ENCODE measurements around the gene GOLGA6L6.
"Not testable (repeated sequence)": the region's sequence is repeated elsewhere in the genome, so short reads cannot be mapped to it uniquely, and the experiment has no call there.

Gene GOLGA6L6

GRCh38 chr15:20492598-20492997 lies 49.0 kb downstream of the GOLGA6L6 start:
- not testable (repeated sequence) for H4K20me1 ChIP-seq; H3K9me3 ChIP-seq (replicated peaks in 1 of 11); H3K4me1 ChIP-seq; H3K27ac ChIP-seq; H3K27me3 ChIP-seq; H3K4me2 ChIP-seq; H3K36me3 ChIP-seq; H3K4me3 ChIP-seq; H3K9ac ChIP-seq

GRCh38 chr15:20489320-20489719 lies 52.3 kb downstream of the GOLGA6L6 start:
- H3K27me3 ChIP-seq; H3K4me1 ChIP-seq; H3K9me3 ChIP-seq (replicated peaks in 1 of 11); H3K27ac ChIP-seq; H3K4me2 ChIP-seq; H3K9ac ChIP-seq; H4K20me1 ChIP-seq; H3K36me3 ChIP-seq; H3K4me3 ChIP-seq: not testable (repeated sequence)
